Fibroblast of skin of back (primary cell): ENCODE measurements around the gene F2RL1.
A peak's percentile ranks its signal among the peaks of the same experiment; 100 is the strongest.
"Not testable (repeated sequence)": the region's sequence is repeated elsewhere in the genome, so short reads cannot be mapped to it uniquely, and the experiment has no call there.

Experiments used
- DNase-seq: peaks from one replicate; pipeline ENCODE4 v3.0.0-alpha.2; 2013

Gene F2RL1

GRCh38 chr5:76805821-76806505 is 12.9 kb upstream of the F2RL1 start:
- DNase-seq: peak; percentile 96

DNA sequence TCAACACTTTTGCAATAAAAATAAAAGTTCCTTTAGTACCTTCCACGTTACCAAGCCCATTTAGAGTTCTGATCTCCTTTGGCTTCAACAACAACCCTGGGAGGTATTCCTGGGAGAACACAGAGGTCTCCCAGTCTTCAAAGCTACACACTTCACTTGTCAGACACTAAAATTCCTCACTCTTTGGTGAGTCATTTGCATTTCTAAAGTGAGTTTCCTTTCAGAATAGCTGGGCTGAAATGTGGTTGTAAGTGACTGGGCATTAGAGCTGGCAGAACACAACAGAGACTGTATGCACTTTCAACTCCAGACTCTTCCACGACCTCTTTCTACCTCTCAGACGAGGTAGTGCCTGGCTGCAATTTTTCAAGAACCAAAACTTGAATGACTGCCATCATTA is 11.5 kb upstream of the F2RL1 start:
- DNase-seq: peak; percentile 87

- DNase-seq: no peak
Observed at GRCh38 chr5:76808141-76808691, 10.6 kb upstream of the F2RL1 start.

GRCh38 chr5:76809141-76809540 is 9.7 kb upstream of the F2RL1 start:
- no peak for DNase-seq

DNA sequence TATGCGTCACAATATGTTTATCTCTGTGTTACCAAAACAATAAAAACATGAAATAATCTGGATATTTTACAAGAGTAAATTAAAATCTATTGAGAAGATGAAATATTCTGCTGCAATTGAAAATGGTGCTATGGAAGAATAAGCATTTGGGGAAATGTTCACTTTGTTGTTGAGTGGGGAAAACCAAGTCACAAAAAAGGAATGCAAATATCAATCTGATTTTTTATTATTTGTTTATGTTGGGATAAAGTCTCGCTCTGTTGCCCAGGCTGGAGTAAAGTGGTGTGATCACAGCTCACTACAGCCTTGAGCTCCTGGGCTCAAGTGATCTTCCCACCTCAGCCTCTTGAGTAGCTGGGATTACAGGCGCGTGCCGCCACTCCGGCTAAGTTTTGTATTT is 8.6 kb upstream of the F2RL1 start:
- no peak for DNase-seq

- peak; percentile 67 for DNase-seq
Observed at GRCh38 chr5:76811214-76811613, 7.6 kb upstream of the F2RL1 start.

DNA sequence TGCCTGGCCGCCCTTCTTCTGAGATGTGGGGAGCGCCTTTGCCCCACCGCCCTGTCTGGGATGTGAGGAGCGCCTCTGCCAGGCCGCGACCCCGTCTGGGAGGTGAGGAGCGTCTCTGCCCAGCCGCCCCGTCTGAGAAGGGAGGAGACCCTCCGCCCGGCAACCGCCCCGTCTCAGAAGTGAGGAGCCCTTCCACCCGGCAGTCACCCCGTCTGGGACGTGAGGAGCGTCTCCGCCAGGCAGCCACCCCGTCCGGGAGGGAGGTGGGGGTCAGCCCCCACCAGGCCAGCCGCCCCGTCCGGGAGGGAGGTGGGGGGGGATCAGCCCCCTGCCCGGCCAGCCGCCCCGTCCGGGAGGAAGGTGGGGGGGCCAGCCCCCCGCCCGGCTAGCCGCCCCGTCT is 6.6 kb upstream of the F2RL1 start:
- DNase-seq: not testable (repeated sequence)

DNA sequence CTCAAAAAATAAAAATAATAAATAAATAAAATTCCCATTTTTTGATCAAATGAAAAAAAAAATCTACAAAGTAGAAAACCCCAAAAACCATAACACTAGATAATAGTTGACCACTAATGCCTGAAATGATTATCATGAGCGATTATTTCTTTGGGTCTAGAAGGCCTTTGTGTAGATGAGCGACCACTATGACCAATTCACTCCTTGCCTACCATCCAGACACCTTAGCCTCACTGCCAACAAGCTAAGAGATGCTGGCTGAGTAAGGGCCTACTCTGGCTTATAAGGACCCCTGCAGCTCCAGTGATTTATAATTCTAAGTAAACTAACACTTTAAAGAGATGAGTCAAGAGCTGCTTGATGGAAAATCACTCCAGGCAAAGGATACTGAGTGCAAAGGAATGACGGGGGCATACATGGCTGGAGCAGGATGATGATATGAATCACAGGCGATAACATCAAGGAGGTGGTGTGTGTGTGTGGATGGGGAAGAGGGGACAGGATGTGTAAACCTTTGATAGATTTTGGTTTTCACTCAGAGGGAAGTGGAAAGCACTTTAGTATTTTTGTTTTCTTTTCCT is 4.8 kb upstream of the F2RL1 start:
- peak; percentile 95 for DNase-seq

DNA sequence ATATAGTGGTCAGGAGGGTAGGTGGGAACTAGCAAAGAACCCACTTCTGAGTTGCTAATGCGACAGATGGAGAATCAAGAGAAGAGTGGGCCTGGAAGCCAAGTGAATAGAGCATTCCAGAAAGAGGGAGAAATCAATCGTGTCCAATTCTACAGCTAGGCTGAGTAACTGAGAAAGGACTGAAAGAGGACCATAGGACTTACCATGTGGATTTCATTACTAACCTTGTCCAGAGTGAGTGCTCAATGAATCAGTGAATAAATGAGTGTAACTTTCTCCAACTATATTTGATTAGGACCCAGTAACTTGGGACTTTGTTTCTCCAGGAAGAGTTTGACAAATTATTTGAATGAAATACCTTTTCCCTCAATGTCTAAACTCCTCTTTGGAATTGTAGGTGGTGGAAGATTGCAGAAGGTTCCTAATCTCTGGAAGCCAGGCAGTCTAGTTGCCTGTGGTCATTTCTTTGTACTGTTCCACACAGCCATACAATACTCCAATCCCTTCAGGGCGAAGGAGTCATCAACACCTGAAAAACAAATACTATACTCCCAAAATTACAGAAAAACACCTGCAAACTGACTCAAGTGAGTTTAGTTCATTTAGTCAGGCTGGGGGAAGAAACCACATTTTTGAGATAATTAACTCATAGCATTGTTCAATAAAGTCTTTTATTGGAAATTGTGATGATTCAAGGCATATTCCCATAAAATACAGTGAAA is 2.6 kb upstream of the F2RL1 start:
- no peak for DNase-seq

GRCh38 chr5:76819851-76820525 is 1.2 kb downstream of the F2RL1 start:
- DNase-seq: no peak

GRCh38 chr5:76820526-76820890 is 1.7 kb downstream of the F2RL1 start:
- no peak for DNase-seq

DNA sequence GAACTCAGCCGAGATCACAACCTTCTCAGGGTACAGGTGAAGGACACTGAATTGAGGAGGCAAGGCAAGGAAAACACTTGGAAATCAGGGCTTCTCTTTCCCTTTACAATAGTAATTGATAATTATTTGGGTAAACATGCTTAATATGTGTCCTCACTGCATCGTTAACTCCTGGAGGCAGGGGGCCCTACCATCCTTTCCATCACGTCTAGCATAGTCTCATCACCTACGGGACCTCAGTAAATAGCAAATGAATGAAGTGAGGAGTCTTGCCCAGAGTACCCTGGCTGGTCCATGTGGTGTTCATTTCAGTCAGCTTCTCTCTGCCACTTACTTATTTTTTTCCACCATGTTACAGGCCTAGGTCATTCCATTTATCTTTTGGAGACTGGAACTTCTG is 2.3 kb downstream of the F2RL1 start:
- DNase-seq: no peak

DNA sequence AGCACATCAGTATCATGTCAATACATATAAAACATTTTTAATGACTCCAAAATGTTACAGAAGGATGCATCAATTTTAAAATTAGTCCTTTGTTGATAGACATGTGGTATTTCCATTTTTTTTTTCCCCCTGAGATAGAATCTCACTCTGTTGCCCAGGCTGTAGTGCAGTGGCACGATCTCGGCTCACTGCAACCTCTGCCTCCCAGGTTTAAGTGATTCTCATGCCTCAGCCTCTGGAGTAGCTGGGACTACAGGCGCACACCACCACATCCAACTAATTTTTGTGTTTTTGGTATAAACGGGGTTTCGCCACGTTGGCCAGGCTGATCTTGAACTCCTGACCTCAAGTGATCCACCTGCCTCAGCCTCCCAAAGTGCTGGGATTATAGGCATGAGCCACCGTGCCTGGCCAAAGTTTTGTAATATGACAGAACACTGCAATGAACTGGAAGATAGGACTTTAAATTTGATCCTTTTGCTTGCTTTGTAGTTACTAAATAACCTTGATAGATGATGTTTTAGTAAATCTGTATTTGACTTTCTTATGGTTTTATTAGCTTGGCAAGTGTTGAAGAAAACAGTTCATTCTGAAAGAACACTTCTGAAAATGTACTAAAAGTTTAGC is 3.4 kb downstream of the F2RL1 start:
- not testable (repeated sequence) for DNase-seq

DNA sequence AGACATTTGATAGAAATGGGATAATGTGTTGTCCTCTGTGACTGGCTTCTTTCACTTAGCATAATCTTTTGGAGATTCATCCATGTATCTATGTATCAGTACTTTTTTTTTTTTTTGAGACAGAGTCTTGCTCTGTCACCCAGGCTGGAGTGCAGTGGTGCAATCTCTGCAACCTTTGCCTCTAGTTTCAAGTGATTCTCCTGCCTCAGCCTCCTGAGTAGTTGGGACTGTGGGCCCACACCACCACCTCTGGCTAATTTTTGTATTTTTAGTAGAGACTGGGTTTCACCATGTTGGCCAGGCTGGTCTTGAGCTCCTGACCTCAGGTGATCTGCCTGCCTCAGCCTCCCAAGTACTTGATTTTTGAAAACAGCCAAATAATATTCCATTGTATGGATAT is 7.6 kb downstream of the F2RL1 start:
- not testable (repeated sequence) for DNase-seq

- peak; percentile 91 for DNase-seq
Observed at GRCh38 chr5:76831110-76831452, 12.3 kb downstream of the F2RL1 start.

- no peak for DNase-seq
Observed at GRCh38 chr5:76836181-76836580, 17.4 kb downstream of the F2RL1 start.

- no peak for DNase-seq
Observed at GRCh38 chr5:76836585-76836984, 17.8 kb downstream of the F2RL1 start.

GRCh38 chr5:76838481-76839261 is 19.8 kb downstream of the F2RL1 start:
- peak; percentile 89 for DNase-seq

DNA sequence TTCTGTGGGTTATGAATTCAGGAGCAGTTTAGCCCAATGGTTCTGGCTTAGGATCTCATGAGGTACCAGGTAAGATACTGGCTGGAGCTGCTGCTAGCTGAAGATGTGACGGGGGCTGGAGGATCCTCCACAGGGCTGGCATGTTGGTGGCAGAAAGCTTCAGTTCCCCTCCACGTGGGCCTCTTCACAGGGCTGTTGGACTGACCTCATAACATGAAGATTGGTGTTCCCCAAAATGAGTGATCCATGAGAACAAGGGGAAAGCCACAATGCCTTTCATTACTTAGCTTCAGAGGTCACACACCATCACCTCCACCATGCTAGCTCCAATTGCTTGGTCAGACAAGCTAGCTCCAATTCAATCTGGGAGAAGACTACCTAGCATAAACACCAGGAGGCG is 22.5 kb downstream of the F2RL1 start:
- no peak for DNase-seq

DNA sequence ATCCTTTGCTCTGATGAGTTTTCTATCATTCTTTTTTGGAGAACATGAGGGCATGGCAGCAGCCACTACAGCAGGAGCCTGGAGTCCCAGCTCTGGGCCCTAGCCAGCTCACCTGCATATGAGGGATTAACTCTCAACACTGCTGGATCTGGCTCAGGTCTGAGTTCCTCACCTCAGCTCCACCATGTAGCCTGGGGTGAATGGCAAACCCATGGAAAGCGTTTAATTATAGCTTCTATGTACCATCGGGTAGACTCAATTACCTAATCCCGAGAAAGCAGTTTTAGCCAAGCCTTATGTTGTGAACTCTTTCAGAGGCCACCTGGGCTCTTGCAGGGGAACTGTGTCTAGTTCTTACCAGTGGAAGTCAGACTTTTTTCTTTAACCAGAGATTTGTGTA is 27.1 kb downstream of the F2RL1 start:
- no peak for DNase-seq

DNA sequence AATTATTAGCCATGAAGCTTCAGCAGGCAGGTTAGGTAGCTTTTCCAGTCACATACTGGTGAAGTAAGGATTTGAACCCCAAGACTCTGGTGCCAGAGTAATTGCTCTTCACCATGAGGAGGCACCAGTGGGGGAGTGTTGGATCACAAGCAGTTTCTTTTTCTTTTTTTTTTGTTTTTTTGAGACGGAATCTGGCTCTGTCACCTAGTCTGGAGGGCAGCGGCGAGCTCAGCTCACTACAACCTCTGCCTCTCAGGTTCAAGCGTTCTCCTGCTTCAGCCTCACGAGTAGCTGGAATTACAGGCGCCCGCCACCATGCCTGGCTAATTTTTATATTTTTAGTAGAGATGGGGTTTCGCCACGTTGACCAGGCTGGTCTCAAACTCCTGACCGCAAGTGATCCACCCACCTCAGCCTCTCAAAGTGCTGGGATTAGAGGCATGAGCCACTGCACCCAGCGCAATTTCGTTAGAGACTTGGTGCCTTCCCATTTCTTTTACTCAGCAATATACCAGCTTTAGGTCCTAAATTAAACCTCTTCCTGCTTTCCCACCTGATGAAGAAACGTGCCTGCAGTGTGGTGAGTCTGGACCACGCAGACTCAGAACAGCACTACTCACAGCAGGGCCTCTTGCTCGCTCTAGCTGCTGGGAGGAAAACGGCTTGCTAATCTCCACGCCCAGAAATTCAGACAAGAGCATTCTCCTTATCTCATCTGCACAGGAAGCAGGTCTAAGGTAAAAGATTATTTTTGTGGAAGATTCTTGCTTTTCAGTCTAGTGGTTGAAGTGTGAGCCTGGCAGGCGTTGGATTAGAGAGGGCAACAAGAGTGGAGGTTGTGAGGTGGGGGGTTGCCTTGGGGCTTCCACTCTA is 30.8 kb downstream of the F2RL1 start, which contains the start of gene S100Z:
Gene S100Z, plus strand, starts transcription at position 596 of the 873 bp plus-strand sequence. CDS start 25,346 bp downstream, outside the sequence.
- no peak for DNase-seq
